NCI-H1105 (cell line): ENCODE measurements around the gene PPP1R9B.

ENCODE experiments used
- DNase-seq: peaks from one replicate; lab custom pipeline; 2025; lab: John Stamatoyannopoulos, UW

Gene PPP1R9B, protein sequence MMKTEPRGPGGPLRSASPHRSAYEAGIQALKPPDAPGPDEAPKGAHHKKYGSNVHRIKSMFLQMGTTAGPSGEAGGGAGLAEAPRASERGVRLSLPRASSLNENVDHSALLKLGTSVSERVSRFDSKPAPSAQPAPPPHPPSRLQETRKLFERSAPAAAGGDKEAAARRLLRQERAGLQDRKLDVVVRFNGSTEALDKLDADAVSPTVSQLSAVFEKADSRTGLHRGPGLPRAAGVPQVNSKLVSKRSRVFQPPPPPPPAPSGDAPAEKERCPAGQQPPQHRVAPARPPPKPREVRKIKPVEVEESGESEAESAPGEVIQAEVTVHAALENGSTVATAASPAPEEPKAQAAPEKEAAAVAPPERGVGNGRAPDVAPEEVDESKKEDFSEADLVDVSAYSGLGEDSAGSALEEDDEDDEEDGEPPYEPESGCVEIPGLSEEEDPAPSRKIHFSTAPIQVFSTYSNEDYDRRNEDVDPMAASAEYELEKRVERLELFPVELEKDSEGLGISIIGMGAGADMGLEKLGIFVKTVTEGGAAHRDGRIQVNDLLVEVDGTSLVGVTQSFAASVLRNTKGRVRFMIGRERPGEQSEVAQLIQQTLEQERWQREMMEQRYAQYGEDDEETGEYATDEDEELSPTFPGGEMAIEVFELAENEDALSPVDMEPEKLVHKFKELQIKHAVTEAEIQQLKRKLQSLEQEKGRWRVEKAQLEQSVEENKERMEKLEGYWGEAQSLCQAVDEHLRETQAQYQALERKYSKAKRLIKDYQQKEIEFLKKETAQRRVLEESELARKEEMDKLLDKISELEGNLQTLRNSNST

DNA sequence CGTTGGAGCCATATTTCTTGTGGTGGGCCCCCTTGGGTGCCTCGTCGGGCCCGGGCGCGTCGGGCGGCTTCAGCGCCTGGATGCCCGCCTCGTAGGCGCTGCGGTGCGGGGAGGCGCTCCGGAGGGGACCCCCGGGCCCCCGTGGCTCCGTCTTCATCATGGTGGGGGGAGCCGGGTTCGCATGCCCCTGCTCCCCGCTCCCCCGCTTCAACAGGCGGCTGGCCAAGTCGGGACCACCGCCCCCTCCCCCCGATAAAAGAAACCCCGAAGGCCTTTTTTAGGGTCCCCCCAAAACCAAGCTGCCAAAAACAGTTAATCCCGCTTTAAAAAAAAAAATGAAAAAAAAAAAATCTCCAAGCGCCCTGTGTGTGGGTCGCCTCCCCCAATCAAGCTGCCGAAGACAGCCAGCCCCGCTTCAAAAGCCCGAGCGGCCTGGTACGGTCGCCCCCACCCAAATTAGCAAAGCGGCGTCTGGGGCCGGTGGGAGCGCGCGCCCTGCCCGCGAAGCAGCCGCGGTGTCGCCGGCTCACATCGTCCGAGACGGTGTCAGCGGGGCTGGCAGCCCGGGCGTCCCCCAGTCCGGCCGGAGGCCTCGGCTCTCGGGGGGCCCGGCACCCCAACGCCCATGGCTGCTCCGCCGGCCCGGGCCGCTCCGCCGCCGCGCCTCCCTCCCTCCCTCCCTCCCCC lies at the start of gene PPP1R9B:
Gene PPP1R9B, minus strand, starts transcription at position 324 of the 687 bp plus-strand sequence. Its CDS starts 164 bp downstream, at position 160.
- DNase-seq: no peak

DNA sequence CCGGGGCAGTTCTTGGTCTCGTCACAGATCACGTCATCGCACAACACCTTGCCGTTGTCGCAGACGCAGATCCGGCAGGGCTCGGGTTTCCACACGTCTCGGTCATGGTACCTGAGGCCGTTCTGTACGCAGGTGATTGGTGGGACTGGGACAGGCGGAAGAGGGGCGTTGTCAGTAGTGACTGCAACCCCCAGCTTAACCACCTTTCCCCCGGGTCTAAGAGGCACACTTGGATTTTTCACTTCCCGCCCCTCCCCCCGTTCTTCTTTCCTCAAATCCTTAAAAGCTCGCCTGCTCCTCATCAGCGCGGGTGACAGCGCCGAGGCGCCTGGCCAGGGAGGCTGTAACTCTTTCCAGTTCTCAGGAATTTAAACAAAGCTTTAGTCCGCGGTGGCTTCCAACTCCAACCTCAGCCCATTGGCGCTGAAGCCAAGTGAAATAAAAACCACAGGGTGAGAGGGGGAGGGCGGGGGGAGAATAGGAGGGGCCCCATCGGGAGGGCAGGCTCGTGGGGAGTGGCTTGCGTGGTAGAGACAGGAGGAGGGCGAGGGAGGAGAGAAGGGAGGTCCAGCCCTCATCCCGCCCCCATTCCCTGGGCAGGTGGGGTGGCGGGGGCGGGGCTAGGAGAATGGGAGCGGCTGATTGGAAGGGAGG lies 49.5 kb upstream of the PPP1R9B start:
- peak; percentile 74 for DNase-seq

DNA sequence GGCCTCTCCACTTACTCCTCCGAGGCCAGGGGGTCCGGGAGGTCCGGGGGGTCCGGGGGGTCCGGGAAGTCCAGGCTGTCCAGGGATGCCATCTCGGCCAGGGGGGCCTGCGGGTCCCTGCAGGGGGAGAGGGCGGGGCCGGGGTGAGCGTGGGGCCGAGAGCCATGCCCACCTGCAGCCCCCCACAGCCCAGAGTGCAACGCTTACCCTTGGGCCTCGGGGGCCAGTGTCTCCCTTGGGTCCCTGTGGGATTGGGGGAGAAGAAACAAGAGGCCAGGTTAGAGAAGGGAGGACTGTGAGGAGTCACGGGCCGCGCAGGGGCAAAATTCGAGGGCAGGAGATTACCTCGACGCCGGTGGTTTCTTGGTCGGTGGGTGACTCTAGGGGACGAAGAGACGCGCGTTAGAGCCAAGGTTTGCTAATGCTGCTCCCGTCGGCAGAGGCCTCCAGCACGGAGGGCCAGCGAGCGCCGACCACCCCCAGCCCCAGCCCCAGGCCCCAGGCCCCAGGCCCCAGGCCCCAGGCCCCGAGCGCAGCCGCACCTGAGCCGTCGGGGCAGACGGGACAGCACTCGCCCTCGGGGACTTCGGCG lies 48.8 kb upstream of the PPP1R9B start:
- no peak for DNase-seq

DNA sequence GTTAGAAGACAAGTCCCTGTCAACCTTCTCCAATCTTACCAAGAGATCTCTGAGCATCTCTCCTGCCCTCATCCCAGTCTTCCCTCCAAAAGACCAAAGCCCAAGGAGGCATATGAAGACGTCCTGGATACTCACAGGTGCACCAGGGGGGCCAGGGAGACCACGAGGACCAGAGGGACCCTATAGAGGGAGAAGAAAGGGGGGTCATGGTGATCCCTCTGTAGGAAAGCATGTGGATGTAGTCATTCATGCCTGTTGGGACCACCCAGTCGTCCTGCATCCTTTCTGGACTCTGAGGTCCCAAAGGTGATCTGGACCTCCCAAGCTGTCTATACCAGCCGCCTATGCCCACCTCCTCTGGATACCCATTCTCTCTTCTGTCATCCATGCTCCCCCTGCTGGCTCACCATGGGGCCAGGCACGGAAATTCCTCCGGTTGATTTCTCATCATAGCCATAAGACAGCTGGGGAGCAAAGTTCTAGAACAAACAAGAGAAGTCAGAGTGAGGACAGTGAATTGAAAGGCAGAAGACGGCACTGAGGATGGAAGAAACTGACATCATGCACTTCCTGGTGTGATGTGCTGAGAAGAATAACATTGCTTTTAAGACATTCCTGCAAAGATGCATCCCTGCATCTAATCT lies 47.7 kb upstream of the PPP1R9B start:
- peak; percentile 6 for DNase-seq

DNA sequence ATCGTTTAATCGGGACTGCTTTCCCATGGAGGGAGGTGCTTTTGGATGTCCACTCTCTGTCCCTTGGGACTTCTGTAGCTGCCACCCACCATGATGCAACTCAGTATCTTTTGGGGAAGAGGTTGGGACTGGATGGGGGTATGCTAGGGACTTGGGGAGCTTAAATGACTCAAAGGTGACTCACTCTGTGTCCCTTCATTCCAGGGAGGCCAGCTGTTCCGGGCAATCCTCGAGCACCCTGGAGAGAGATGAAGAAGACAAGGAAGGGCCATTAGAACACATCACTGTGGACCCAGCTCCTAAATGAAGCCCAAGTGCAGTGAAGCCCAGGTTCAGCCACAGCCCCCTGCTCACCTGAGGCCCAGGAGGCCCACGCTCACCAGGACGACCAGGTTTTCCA lies 46.3 kb upstream of the PPP1R9B start:
- DNase-seq: no peak

DNA sequence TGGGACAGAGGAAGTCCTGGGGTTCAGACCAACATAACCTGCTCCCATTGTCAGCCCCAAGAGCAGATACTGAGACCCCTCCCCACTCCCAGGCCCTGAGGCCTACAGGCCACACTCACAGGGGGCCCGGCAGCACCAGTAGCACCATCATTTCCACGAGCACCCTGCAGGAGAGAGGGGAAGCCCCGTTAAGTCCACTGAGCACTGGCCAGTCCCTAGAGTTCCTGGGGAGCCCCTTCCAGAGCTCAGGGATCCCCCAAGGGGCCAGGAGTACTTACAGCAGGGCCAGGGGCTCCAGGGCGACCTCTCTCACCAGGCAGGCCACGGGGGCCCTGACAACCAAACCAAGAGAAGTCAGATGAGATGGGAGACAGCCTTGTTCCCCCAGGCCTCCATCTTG lies 45.6 kb upstream of the PPP1R9B start:
- DNase-seq: no peak

DNA sequence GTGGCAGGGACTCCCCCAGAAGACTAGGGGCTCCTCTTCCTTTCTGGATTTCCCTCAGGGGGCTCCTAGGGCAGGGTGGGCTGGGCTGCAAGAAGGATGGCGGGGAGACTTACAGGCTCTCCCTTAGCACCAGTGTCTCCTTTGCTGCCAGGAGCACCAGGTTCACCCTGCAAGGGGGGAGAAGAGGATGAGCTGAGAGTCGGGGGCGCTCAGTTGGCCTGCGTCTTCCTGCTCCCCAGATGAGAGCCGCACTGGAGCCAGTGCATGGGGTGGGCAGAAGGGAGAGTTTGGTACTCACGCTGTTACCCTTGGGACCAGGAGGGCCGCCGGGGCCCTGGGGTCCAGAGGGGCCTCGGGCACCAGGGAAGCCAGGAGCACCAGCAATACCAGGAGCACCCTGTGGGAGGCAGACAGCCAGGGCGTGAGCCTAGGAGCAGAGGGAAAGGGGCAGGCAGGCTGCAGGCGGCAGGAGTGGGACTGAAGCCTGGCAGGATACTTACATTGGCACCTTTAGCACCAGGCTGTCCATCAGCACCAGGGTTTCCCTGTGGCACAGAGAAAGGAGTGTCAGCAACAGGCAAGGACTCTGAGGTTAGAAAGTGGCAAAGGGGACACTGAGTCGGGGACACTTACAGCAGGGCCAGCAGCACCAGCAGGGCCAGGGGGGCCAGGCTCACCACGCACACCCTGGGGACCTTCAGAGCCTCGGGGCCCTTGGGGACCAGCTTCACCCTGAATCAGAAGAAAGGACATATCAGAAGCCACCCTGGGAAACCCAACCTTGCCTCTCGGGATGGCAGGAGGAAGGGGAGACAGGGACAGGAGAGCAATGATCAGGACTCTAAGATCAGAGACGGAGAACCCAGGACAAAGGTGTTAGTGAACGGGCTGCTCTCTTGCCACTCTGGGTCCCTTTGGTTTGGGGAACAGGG lies 44.7 kb upstream of the PPP1R9B start:
- DNase-seq: no peak

DNA sequence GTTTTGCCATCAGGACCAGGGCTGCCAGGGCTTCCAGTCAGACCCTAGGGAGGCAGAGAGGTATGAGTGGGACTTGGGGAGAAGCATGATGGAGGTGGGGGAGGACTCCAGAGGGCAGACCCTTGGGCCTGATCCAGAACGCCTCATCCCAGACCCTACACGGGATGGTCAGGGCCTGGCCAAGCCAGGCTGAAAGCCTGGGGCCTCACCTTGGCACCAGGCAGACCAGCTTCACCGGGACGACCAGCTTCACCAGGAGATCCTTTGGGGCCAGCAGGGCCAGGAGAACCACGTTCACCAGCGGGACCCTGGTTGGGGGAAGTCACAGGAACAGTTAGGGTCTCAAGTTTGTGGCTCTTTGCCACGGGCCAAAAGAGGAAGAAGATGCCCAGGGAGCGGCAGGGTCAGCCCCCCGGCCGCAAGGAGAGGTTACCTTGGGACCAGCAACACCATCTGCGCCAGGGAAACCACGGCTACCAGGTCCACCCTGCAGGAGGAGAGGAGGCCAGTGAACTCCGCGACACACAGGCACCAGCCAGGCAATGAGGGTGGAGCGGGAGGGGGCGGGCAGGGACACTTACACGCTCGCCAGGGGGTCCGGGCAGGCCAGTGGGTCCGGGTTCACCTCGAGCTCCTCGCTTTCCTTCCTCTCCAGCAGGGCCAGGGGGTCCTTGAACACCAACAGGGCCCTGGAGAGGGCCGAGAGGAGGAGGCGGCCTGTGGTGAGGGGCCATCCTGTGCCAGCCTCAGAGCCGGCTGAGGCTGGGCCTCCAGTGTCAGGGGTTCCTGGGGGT lies 43.9 kb upstream of the PPP1R9B start:
- DNase-seq: no peak

DNA sequence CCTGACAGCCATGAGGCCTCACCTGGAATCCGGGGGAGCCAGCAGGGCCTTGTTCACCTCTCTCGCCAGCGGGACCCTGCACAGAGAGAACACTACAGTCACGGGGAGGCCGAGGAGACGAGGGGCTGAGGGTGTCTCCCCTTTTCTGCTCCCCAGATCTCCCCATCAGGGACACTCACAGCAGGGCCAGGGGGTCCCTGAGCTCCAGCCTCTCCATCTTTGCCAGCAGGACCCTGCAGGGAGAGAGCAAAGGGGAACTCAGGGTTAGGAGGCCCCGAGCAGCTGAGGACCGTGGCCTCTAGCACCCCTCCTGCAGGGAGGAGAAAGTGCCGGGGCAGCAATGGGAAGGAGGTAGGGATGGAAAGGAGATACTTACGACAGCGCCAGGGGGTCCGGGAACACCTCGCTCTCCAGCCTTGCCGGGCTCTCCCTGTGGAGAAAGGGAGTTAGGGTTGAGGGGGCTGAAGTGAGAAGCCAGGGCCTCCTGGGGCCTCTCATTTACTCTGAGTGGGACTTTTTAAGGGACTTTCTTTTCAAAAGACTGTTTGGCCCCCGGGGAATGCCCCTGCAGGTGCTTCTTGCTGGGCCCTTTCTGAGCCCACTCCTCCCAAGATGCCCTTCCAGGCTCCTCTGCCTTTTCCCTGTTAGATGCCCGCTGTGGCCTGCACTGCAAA lies 42.3 kb upstream of the PPP1R9B start:
- DNase-seq: no peak

DNA sequence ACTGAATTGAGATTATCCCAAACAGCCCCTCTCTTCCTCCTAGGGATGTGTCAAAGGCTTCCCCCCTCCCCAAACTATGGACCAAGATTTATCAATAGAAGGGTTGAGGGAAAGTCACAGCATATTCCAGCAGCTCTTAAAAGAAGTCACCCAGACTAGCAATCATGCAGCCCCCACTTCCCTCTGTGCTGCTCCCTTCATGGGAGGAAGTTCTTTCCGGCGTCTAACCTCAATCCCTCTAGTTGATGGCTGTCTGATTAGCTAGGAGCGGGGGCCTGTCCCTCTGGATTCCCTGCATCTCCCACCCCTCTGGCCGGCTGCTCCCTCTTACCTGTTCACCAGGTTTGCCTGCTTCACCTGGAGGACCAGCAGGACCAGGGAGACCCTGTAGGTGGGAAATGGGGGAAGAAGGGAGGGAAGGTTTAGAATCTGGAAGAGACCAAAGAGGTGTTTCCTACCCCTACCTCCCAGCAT lies 41.7 kb upstream of the PPP1R9B start:
- no peak for DNase-seq

DNA sequence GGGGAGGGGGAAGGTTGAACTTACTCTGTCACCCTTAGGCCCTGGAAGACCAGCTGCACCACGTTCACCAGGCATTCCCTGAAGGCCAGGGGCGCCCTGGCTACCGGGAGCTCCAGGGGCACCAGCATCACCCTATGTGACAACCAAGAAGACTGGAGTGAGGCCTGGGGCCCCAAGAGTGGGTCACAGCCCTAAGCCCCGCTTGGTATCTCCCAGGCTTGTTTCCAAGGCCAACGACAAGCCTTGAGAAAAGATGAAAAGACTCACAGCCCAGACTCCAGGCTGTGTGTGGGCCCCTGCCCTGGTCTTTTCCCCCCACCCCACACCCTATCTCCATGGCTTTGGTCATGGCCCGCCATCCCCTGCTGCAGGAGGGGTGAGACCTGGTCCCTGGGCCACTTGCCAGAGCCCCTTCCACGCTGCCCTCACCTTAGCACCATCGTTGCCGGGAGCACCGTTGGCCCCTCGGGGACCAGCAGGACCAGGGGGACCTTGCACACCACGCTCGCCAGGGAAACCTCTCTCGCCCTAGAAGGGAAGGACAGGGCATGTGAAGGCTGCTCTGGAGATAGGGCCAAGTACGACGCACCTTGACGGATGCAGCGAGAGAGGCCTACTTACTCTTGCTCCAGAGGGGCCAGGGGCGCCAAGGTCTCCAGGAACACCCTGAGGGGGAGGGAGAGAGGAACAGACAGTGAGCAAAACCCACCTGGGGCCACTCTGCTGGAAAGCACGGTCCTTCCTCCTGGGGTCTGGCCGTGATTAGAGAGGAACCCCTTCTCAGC lies 41.1 kb upstream of the PPP1R9B start:
- no peak for DNase-seq

DNA sequence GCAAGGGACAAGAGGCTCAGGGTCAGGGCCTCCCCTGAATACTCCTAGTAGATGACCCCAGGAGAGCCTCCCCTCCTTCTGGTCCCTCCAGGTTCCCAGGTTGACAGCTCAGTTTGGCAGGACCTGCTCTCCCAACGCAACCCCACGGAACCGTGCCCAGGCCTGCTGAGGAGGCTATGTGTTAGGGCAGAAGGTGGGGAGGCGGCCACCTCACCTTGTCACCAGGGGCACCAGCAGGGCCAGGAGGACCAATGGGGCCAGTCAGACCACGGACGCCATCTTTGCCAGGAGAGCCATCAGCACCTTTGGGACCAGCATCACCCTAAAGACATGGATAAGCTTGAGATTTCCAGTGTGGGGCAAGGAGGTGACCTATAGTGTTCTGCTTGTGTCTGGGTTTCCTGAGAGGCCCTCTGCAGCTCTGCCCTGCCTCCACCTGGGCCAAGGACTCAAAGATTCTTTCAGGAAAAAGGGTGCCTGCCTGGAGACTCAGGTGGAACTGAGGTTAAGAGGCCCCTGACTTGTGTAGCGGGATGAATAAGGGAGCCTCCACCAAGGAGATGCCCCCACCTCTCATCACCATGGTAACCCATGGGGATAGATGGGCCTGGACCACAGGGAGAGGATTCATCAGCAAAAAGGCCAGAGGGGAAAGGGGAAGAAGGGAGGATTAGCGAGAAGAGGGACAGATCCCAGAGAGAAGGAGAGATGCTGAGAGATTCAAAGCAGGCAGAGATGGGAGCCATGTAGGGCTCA lies 40.3 kb upstream of the PPP1R9B start:
- no peak for DNase-seq

DNA sequence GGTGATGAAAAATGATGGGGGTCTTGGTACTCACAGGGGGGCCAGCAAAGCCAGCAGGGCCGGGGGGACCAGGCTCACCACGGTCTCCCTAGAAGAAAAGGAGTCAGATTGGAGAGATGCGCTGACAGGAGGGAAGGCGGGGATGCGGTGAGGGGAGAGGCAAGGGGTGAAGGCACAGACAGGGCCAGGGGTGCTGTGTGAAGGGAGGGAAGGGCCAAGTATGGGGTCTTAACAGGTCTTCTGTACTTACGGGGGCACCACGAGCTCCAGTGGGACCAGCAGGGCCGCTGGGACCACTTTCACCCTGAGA lies 39.8 kb upstream of the PPP1R9B start:
- no peak for DNase-seq

DNA sequence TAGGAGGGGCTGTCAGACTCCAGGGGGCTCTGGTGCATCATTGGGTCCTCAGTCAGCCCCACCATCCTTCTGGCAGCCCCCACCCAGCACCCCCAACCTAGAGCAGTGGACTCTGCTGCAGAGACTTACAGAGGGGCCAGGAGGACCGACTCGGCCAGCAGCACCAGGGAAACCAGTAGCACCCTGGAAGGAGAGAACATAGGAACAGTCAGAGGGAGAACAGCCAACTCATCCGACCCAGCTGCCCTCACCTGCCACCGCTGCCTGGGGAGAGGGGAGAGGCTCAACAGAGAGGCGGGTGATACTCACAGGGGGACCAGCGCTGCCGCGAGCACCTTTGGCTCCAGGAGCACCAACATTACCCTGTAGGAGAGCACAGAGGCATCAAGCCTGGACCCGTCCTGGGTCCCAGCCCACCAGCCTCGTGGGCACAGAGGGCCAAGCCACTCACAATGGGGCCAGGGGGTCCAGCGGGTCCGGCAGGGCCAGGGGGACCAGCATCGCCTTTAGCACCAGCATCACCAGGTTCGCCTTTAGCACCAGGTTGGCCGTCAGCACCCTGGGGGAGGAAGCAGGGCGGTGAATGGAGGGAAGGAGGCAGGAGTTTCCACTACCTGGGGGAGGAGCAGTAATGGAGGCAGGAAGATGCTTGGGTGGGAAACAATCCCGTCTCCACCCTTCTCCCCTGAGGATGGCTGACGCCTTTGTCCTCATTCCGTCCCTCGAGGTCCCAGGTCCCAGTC lies 39.2 kb upstream of the PPP1R9B start:
- no peak for DNase-seq

DNA sequence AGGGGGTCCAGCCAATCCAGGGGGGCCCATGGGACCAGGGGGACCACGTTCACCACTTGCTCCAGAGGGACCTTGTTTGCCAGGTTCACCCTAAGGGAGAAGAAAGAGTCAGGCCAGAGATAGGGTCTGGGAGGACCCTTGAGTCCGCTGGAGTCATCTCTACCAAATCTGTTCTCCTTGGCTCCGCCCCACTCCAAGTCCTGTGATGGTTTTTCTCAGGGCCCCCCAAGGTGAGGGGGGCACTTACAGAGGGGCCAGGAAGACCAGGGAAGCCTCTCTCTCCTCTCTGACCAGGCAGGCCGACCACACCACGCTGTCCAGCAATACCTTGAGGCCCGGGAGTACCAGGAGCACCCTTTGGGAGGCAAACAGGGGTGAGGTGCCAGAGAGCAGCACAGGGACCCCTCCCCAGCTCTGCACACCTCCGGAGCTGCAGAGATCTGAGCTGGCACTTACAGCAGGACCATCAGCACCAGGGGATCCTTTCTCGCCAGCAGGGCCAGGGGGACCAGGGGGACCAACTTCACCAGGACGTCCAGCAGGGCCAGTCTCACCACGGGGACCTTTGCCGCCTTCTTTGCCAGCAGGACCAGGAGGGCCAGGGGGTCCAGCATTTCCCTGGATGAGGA lies 38.6 kb upstream of the PPP1R9B start:
- no peak for DNase-seq

DNA sequence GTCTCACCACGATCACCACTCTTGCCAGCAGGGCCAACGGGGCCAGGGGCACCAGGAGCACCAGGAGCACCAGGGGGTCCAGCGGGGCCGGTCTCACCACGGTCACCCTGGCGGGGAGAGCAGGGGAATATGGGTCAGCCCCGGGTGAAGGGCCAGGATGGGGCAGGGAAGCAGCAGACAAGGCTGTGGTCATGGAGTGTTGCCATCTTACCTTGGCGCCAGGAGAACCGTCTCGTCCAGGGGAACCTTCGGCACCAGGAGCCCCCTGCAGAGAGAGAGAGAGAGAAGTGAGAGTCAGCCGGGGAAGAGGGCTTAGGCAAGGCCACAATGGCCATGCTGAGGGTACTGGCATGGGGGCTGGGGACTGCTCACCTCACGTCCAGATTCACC lies 38.0 kb upstream of the PPP1R9B start:
- no peak for DNase-seq
